ENCODE data around the gene SMAGP. TPM values are rescaled to one million over a fixed set of nuclear protein-coding genes. Genes with fewer than 3 reads are reported as not detected.
"Not testable (repeated sequence)": the region's sequence is repeated elsewhere in the genome, so short reads cannot be mapped to it uniquely, and the experiment has no call there.

The SMAGP gene
- total RNA-seq, 1 experiment from 2014 or later: 2.3 TPM

DNA sequence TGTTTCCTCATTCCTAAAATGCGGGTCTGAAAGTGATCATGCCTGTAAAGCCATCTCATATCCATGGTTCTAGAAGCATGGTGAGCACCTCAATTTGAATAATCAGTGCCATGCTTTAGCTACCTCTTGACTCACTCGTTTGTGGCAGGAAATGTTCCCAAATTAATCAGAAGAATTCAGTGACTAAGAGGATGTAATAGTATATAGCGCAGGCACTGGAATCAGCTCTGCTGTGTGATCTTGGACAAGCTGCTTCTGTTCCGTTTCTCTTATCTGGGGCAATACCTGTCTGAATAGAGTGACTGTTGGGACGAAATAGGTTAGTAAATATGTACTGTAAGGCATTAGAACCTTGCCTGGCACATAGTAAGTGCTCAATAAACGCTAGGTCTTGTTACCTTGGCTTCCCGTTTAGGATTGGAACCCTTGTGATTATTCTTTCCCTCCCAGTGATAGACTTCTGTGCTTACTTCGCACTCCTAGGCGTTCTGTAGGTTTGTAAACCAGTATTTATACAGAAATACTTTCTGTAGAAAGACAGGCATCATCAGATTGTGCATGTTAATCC is 820 bp upstream of the SMAGP start:
- H3K9ac ChIP-seq (ENCODE audit: low read length): peak overlapping the region; percentile 63
- H3K79me2 ChIP-seq (ENCODE audit: low read length): no peaks in the 10 kb centered on the region
- no peaks in the 10 kb centered on the region for H3K9me3 ChIP-seq (ENCODE audit: low read length)
- H3K27me3 ChIP-seq (ENCODE audit: low read length): no peaks in the 10 kb centered on the region
- no peaks in the 10 kb centered on the region for H3K36me3 ChIP-seq (ENCODE audit: insufficient read depth, low read length)
- H3K4me3 ChIP-seq (ENCODE audit: low read length): peak overlapping the region; percentile 64
- peaks cover 7% of the 10 kb centered on the region for H3K4me1 ChIP-seq (ENCODE audit: low read length)
- peak overlapping the region; percentile 74 for H3K4me2 ChIP-seq (ENCODE audit: low read depth, low read length, poor library complexity, severe bottlenecking)
- no peak for DNase-seq
- H3K27ac ChIP-seq (ENCODE audit: low read length): no peak overlapping the region
- no peaks in the 10 kb centered on the region for H3K9me2 ChIP-seq (replicated peaks; ENCODE audit: insufficient read depth, low read length)
- H4K20me1 ChIP-seq (ENCODE audit: insufficient read depth, low read depth, low read length): no peaks in the 10 kb centered on the region
- H2AFZ ChIP-seq (ENCODE audit: low read length): peak overlapping the region; percentile 46; the same call in 1 of the 2 replicates

DNA sequence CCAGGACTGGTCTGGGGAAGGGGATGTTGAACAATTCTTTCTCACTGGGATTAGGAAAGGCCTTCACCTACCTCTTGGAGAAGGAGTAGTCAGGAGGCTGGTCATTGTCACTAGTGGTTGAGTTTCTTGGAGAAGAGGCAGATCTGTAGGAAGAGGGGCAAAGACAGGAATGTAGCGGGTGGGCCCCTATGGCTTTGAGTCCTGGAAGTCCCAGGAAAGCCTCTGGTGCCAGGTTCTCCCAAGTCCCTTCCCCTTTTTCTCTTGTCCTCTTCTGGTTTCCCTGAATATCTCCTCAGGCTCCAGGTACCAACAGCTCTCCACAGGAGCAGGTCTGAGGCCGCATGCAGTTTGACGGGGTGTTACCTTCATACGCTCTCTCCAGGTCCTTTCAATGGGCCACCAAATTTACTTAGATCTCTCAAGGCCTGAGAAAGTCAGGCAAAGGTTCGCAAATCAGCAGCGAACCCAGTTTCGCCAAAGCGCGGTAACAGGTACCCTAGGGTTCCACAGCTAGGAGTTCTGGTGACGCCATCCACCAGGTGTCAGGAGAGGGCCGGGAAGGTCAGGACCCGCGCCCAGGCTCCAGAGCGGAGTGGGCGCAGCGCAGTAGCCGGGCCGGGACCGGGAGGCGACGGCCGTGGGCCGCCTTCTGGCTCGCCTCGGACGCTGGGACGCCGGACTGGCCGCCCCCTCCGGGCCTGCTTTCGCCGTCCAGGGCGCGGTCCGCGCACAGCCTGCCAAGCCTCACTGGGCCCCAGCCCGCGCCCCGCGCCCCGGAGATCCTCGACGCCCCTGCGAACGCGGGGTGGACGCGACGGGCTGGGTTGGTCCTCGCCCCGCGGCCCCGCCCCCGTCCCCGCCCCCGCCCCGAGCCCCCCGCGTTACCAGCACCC is 795 bp downstream of the SMAGP start:
- Histone ChIP-seq H2AFZ (ENCODE audit: low read length) (no peak overlapping the region), H3K9me3 (ENCODE audit: low read length) (no peaks in the 10 kb centered on the region), H3K27ac (ENCODE audit: low read length) (no peak overlapping the region), H3K4me3 (ENCODE audit: low read length) (peak overlapping the region; percentile 64; the same call in 1 of the 2 replicates), H3K9me2 (replicated peaks; ENCODE audit: insufficient read depth, low read length) (no peaks in the 10 kb centered on the region), H3K27me3 (ENCODE audit: low read length) (no peaks in the 10 kb centered on the region), H3K4me2 (ENCODE audit: low read depth, low read length, poor library complexity, severe bottlenecking) (peak overlapping the region; percentile 74), H4K20me1 (ENCODE audit: insufficient read depth, low read depth, low read length) (no peaks in the 10 kb centered on the region), H3K36me3 (ENCODE audit: insufficient read depth, low read length) (no peaks in the 10 kb centered on the region), H3K4me1 (ENCODE audit: low read length) (peaks cover 12% of the 10 kb centered on the region), H3K9ac (ENCODE audit: low read length) (no peak overlapping the region), H3K79me2 (ENCODE audit: low read length) (no peaks in the 10 kb centered on the region)
- DNase-seq: no peak

DNA sequence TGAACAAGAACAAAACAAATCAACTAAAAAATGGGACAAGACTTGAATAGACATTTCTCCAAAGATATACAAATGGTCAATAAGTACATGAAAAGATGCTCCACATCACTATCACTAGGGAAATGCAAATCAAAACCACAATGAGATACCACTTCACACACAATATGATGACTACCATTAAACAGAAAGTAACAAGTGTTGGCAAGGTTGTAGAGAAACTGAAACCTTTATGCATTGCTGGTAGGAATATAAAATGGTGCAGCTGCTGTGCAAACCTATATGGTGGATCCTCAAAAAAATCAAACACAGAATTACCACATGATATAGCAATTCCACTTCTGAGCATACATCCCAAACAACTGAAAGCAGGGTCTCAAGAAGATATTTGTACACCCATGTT is 5.2 kb downstream of the SMAGP start:
- no peak for DNase-seq
- Histone ChIP-seq H3K9me3 (ENCODE audit: low read length) (no peaks in the 10 kb centered on the region), H3K36me3 (ENCODE audit: insufficient read depth, low read length) (no peaks in the 10 kb centered on the region), H3K4me3 (ENCODE audit: low read length) (no peak overlapping the region), H3K4me2 (ENCODE audit: low read depth, low read length, poor library complexity, severe bottlenecking) (no peak overlapping the region), H3K4me1 (ENCODE audit: low read length) (peaks cover 7% of the 10 kb centered on the region), H3K9ac (ENCODE audit: low read length) (no peak overlapping the region), H4K20me1 (ENCODE audit: insufficient read depth, low read depth, low read length) (no peaks in the 10 kb centered on the region), H3K27me3 (ENCODE audit: low read length) (no peaks in the 10 kb centered on the region), H3K79me2 (ENCODE audit: low read length) (no peaks in the 10 kb centered on the region), H3K9me2 (replicated peaks; ENCODE audit: insufficient read depth, low read length) (no peaks in the 10 kb centered on the region), H2AFZ (ENCODE audit: low read length) (no peak overlapping the region), H3K27ac (ENCODE audit: low read length) (no peak overlapping the region)

DNA sequence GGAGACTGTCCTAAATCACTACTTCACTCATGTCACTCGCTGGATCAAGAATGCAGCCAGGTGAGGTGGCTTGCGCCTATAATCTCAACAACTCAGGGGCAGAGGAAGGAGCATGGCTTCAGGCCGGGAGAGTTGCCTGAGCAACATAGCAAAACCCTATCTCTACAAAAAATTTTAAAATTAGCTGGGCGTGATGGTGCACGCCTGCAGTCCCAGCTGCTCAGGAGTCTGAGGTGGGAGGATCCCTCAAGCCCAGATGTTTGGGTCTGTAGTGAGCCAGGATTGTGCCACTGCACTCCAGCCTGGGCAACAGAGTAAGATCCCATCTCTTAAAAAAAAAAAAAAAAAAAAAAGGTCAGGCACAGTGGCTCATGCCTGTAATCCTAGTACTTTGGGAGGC is 5.9 kb downstream of the SMAGP start:
- H3K4me3 ChIP-seq (ENCODE audit: low read length): no peak overlapping the region
- peaks cover 7% of the 10 kb centered on the region for H3K4me1 ChIP-seq (ENCODE audit: low read length)
- H3K27ac ChIP-seq (ENCODE audit: low read length): no peak overlapping the region
- H4K20me1 ChIP-seq (ENCODE audit: insufficient read depth, low read depth, low read length): no peaks in the 10 kb centered on the region
- H3K79me2 ChIP-seq (ENCODE audit: low read length): no peaks in the 10 kb centered on the region
- H3K9ac ChIP-seq (ENCODE audit: low read length): no peak overlapping the region
- no peak for DNase-seq
- no peaks in the 10 kb centered on the region for H3K27me3 ChIP-seq (ENCODE audit: low read length)
- H3K9me3 ChIP-seq (ENCODE audit: low read length): no peaks in the 10 kb centered on the region
- H2AFZ ChIP-seq (ENCODE audit: low read length): no peak overlapping the region
- no peaks in the 10 kb centered on the region for H3K9me2 ChIP-seq (replicated peaks; ENCODE audit: insufficient read depth, low read length)
- H3K36me3 ChIP-seq (ENCODE audit: insufficient read depth, low read length): no peaks in the 10 kb centered on the region
- no peak overlapping the region for H3K4me2 ChIP-seq (ENCODE audit: low read depth, low read length, poor library complexity, severe bottlenecking)

DNA sequence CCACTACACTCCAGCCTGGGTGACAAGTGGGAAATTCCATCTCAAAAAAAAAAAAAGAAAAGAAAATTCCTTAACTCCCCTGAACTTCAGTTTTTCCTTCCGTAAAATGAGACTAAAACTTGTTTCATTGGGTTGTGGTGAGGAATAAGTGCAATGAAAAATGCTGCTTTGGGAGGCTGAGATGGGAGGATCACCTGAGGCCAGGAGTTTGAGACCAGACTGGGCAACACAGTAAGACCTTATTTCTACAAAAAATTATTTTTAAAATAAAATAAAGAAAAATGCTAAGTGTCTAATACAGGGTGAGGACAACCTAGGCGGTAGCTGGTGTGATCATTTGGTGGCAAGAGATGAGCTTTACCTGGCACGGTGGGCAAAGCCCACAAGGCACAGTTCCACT is 6.9 kb downstream of the SMAGP start:
- H3K79me2 ChIP-seq (ENCODE audit: low read length): no peaks in the 10 kb centered on the region
- no peaks in the 10 kb centered on the region for H3K9me3 ChIP-seq (ENCODE audit: low read length)
- H3K4me1 ChIP-seq (ENCODE audit: low read length): peaks cover 7% of the 10 kb centered on the region
- no peak overlapping the region for H3K4me2 ChIP-seq (ENCODE audit: low read depth, low read length, poor library complexity, severe bottlenecking)
- H3K27ac ChIP-seq (ENCODE audit: low read length): no peak overlapping the region
- no peak overlapping the region for H3K9ac ChIP-seq (ENCODE audit: low read length)
- no peaks in the 10 kb centered on the region for H4K20me1 ChIP-seq (ENCODE audit: insufficient read depth, low read depth, low read length)
- no peaks in the 10 kb centered on the region for H3K27me3 ChIP-seq (ENCODE audit: low read length)
- no peak overlapping the region for H3K4me3 ChIP-seq (ENCODE audit: low read length)
- no peaks in the 10 kb centered on the region for H3K36me3 ChIP-seq (ENCODE audit: insufficient read depth, low read length)
- H2AFZ ChIP-seq (ENCODE audit: low read length): no peak overlapping the region
- no peaks in the 10 kb centered on the region for H3K9me2 ChIP-seq (replicated peaks; ENCODE audit: insufficient read depth, low read length)
- no peak for DNase-seq

DNA sequence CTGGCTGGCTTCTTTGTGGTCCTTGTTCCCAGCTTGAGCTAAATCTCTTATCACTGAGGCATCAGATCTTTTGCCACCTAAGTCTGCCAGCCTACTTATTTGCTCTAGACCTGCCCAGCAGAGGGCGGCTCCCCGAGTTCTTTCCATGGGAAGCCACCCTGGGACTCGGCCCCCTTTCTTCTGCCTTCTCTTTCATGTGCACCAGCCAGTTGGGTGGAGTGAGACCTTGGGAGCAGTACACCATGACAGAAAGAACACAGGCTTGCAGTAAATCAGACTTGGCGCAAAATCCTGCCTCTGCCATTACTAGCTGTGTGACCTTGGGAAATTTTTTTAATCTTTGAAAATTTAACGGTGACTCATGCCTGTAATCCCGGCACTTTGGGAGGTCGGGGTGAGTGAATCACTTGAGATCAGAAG is 7.4 kb downstream of the SMAGP start:
- Histone ChIP-seq H3K27ac (ENCODE audit: low read length) (no peak overlapping the region), H2AFZ (ENCODE audit: low read length) (no peak overlapping the region), H3K4me3 (ENCODE audit: low read length) (no peak overlapping the region), H3K9ac (ENCODE audit: low read length) (no peak overlapping the region), H3K79me2 (ENCODE audit: low read length) (no peaks in the 10 kb centered on the region), H3K9me2 (replicated peaks; ENCODE audit: insufficient read depth, low read length) (no peaks in the 10 kb centered on the region), H3K27me3 (ENCODE audit: low read length) (no peaks in the 10 kb centered on the region), H3K9me3 (ENCODE audit: low read length) (no peaks in the 10 kb centered on the region), H4K20me1 (ENCODE audit: insufficient read depth, low read depth, low read length) (no peaks in the 10 kb centered on the region), H3K4me2 (ENCODE audit: low read depth, low read length, poor library complexity, severe bottlenecking) (no peak overlapping the region), H3K4me1 (ENCODE audit: low read length) (peaks cover 7% of the 10 kb centered on the region), H3K36me3 (ENCODE audit: insufficient read depth, low read length) (no peaks in the 10 kb centered on the region)
- DNase-seq: peak; percentile 80

DNA sequence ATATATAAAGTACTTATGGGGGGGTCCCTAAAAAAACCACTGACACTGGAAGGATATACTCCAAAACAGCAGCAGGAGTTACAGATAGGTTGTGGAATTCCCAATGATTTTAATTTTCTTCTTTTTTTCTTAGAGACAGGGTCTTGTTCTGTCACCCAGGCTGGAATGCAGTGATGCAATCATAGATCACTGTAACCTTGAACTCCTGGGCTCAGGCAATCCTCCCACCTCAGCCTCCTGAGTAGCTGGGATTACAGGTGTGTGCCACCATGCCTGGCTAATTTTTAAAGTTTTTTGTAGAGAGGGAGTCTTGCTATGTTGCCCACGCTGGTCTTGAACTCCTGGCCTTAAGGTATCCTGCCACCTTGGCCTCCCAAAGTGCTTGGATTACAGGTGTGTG is 10.6 kb downstream of the SMAGP start:
- H3K4me2 ChIP-seq (ENCODE audit: low read depth, low read length, poor library complexity, severe bottlenecking); H3K27me3 ChIP-seq (ENCODE audit: low read length); H3K36me3 ChIP-seq (ENCODE audit: insufficient read depth, low read length); H2AFZ ChIP-seq (ENCODE audit: low read length); H3K9ac ChIP-seq (ENCODE audit: low read length); DNase-seq; H4K20me1 ChIP-seq (ENCODE audit: insufficient read depth, low read depth, low read length); H3K9me2 ChIP-seq (replicated peaks; ENCODE audit: insufficient read depth, low read length); H3K4me3 ChIP-seq (ENCODE audit: low read length); H3K9me3 ChIP-seq (ENCODE audit: low read length); H3K27ac ChIP-seq (ENCODE audit: low read length); H3K79me2 ChIP-seq (ENCODE audit: low read length); H3K4me1 ChIP-seq (ENCODE audit: low read length): not testable (repeated sequence)

DNA sequence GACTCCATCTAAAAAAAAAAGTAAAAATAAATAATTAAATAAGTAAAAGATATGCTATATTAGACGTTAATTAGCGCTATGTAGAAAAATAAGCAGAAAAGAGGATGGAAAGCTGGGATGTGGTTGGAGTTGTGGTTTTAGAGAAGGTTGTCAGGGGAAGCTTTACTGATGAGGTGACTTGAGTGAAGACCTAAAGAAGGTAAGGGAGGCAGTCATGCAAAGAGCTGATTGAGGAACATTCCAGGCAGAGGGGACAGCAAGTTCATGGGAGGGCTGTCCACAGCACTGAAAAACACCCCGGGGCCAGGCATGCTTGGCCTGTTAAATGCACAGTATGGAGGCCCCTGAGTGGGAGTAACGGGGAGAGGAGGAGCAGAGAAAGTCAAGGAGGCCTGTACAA is 15.7 kb downstream of the SMAGP start:
- Histone ChIP-seq H2AFZ (ENCODE audit: low read length) (no peak overlapping the region), H3K9ac (ENCODE audit: low read length) (no peak overlapping the region), H3K27ac (ENCODE audit: low read length) (no peak overlapping the region), H3K4me2 (ENCODE audit: low read depth, low read length, poor library complexity, severe bottlenecking) (no peak overlapping the region), H3K9me3 (ENCODE audit: low read length) (no peaks in the 10 kb centered on the region), H3K27me3 (ENCODE audit: low read length) (no peaks in the 10 kb centered on the region), H3K4me1 (ENCODE audit: low read length) (no peaks in the 10 kb centered on the region), H4K20me1 (ENCODE audit: insufficient read depth, low read depth, low read length) (no peaks in the 10 kb centered on the region), H3K9me2 (replicated peaks; ENCODE audit: insufficient read depth, low read length) (no peaks in the 10 kb centered on the region), H3K4me3 (ENCODE audit: low read length) (no peak overlapping the region), H3K79me2 (ENCODE audit: low read length) (no peaks in the 10 kb centered on the region), H3K36me3 (ENCODE audit: insufficient read depth, low read length) (no peaks in the 10 kb centered on the region)
- no peak for DNase-seq

All from Karpas-422 (cell line).